A673 (cell line): ENCODE results near the gene ELMOD3. TPM values are rescaled to one million over a fixed set of nuclear protein-coding genes. Genes with fewer than 3 reads are reported as not detected.
"Not testable (repeated sequence)": the region's sequence is repeated elsewhere in the genome, so short reads cannot be mapped to it uniquely, and the experiment has no call there.

Experiments
- BruUV-seq: library from RNA; stranded (reverse); fragments of 400-500 nt; replicated peaks from 2 replicates; lab custom pipeline; 2021; lab: Mats Ljungman, UMichigan
- CTCF ChIA-PET: fragments of 300-600 bp; sonication (Branson Sonifier 250); formaldehyde crosslinking; loops from one replicate; lab custom pipeline; 2022; ENCODE audit warnings: antibody characterized with exemption; lab: Charles Lee
- POLR2A ChIA-PET: fragments of 300-600 bp; sonication (Branson Sonifier 250); formaldehyde crosslinking; loops from one replicate; lab custom pipeline; 2022; ENCODE audit warnings: antibody characterized with exemption; ENCODE audit not compliant: low non-redundant PET; lab: Charles Lee
- DNase-seq: peaks from one replicate; pipeline ENCODE4 v3.0.0-alpha.2; 2015; ENCODE audit warnings: low spot score
- H3K27ac ChIP-seq: fragments of 200-600 bp; sonication (generic); 2 replicates; pipeline ENCODE4 v1.5.1; 2016; ENCODE audit warnings: mixed run types, low read depth, mild to moderate bottlenecking, mixed read lengths, antibody characterized with exemption, low read length; ENCODE audit not compliant: poor library complexity, severe bottlenecking
- H3K27me3 ChIP-seq: fragments of 200-600 bp; sonication (generic); replicated peaks from 2 replicates; pipeline ENCODE4 v1.6.1; 2017; ENCODE audit warnings: mixed run types, low read depth, mild to moderate bottlenecking, mixed read lengths, antibody characterized with exemption, low read length; ENCODE audit not compliant: insufficient read depth, poor library complexity
- H3K36me3 ChIP-seq: fragments of 200-600 bp; sonication (generic); 2 replicates; pipeline ENCODE4 v1.6.1; 2016; ENCODE audit warnings: mixed run types, mild to moderate bottlenecking, mixed read lengths, antibody characterized with exemption, low read length; ENCODE audit not compliant: insufficient read depth, poor library complexity, severe bottlenecking
- H3K4me1 ChIP-seq: fragments of 200-600 bp; sonication (generic); 2 replicates; pipeline ENCODE4 v1.6.1; 2017; ENCODE audit warnings: mixed run types, mild to moderate bottlenecking, mixed read lengths, antibody characterized with exemption, low read length; ENCODE audit not compliant: insufficient read depth, poor library complexity, severe bottlenecking
- H3K4me3 ChIP-seq: fragments of 200-600 bp; sonication (generic); 2 replicates; pipeline ENCODE4 v1.5.1; 2016; ENCODE audit warnings: low read depth, mixed run types, mild to moderate bottlenecking, mixed read lengths, low read length; ENCODE audit not compliant: poor library complexity, severe bottlenecking
- H3K9me3 ChIP-seq: fragments of 200-600 bp; sonication (generic); 2 replicates; pipeline ENCODE4 v1.6.1; 2016; ENCODE audit warnings: mixed run types, low read depth, mild to moderate bottlenecking, mixed read lengths, antibody characterized with exemption, low read length; ENCODE audit not compliant: poor library complexity, severe bottlenecking
- CTCF ChIP-seq: fragments of 300-800, 200-600 bp; sonication (generic); conservative IDR thresholded peaks from 2 replicates; pipeline ENCODE4 v1.5.1; 2017; ENCODE audit warnings: low read depth, mild to moderate bottlenecking, antibody characterized with exemption, low read length, moderate library complexity, mixed read lengths
- EZH2 ChIP-seq: fragments of 200-600 bp; sonication (generic); IDR thresholded peaks from 2 replicates; pipeline ENCODE4 v1.6.1; 2017; ENCODE audit warnings: borderline replicate concordance, low read depth, mild to moderate bottlenecking, mixed read lengths, antibody characterized with exemption, low read length; ENCODE audit not compliant: poor library complexity, severe bottlenecking
- intact Hi-C: fragments of 100-400 bp; cut with micrococcal nuclease; formaldehyde crosslinking; loops from one replicate; pipeline ENCODE4 v1.10.0; 2022; ENCODE audit not compliant: unreplicated experiment
- total RNA-seq: library from RNA; stranded (reverse); gene quantifications from 2 replicates; pipeline ENCODE4 v1.2.3, GENCODE V29; 2021

The ELMOD3 gene
- total RNA-seq, 1 experiment from 2014 or later, result 13.0 TPM

- BruUV-seq, result no TSS peak
- Histone ChIP-seq H3K27ac (no peak overlapping the region), H3K4me3 (no peak overlapping the region), H3K4me1 (no peaks in the 10 kb centered on the region), H3K27me3 (no peaks in the 10 kb centered on the region), H3K36me3 (peaks cover 10% of the 10 kb centered on the region), H3K9me3 (peaks cover 9% of the 10 kb centered on the region)
- intact Hi-C loops, result no loop called here
- no peak for DNase-seq
- TF ChIP-seq CTCF (no peak), EZH2 (no peak)
- ChIA-PET CTCF (no interaction called here), POLR2A (no interaction called here)
Measured at GRCh38 chr2:85377083-85377482, 22.5 kb downstream of the ELMOD3 start.

- TF ChIP-seq CTCF, result no peak
- no peak for TF ChIP-seq EZH2
- Histone ChIP-seq H3K36me3 (peaks cover 10% of the 10 kb centered on the region), H3K9me3 (peaks cover 9% of the 10 kb centered on the region), H3K4me3 (no peak overlapping the region), H3K27ac (no peak overlapping the region), H3K4me1 (no peaks in the 10 kb centered on the region), H3K27me3 (no peaks in the 10 kb centered on the region)
- ChIA-PET POLR2A (no interaction called here), CTCF (no interaction called here)
- DNase-seq, result no peak
- BruUV-seq, result no TSS peak
- intact Hi-C loops, result no loop called here
Measured at GRCh38 chr2:85378257-85378656, 23.7 kb downstream of the ELMOD3 start.

- no peak overlapping the region for H3K4me3 ChIP-seq
- H3K27ac ChIP-seq, result no peak overlapping the region
- intact Hi-C loops, result no loop called here
- H3K4me1 ChIP-seq, result no peaks in the 10 kb centered on the region
- peaks cover 9% of the 10 kb centered on the region for H3K9me3 ChIP-seq
- BruUV-seq, result no TSS peak
- no peak for DNase-seq
- POLR2A ChIA-PET, result no interaction called here
- no peak for TF ChIP-seq EZH2
- H3K36me3 ChIP-seq, result peaks cover 10% of the 10 kb centered on the region
- H3K27me3 ChIP-seq, result no peaks in the 10 kb centered on the region
- CTCF ChIA-PET, result no interaction called here
Measured at GRCh38 chr2:85380048-85380447, 25.5 kb downstream of the ELMOD3 start.

GRCh38 chr2:85383151-85383550 lies 28.6 kb downstream of the ELMOD3 start:
- DNase-seq, BruUV-seq, H3K27ac ChIP-seq, H3K4me3 ChIP-seq, H3K9me3 ChIP-seq, H3K27me3 ChIP-seq, H3K4me1 ChIP-seq, intact Hi-C loops, CTCF ChIA-PET: not testable (repeated sequence)
- POLR2A ChIA-PET, result interaction anchor here (0.6 kb wide), 1 partner anchor 407 kb away, joined by 5 read pairs; no protein-coding TSS in a partner anchor
- H3K36me3 ChIP-seq, result peaks cover 10% of the 10 kb centered on the region
